ENCODE measurements around the gene COPS4. TPM values are rescaled to one million over a fixed set of nuclear protein-coding genes. Genes with fewer than 3 reads are reported as not detected.
"Not testable (repeated sequence)": the region's sequence is repeated elsewhere in the genome, so short reads cannot be mapped to it uniquely, and the experiment has no call there.

Gene COPS4
- total RNA-seq, 2 donors from 2014 or later, result 55.2 to 58.1 TPM

GRCh38 chr4:83022724-83023450, 12.1 kb upstream of the COPS4 start:
- Histone ChIP-seq H3K36me3 (no peaks in the 10 kb centered on the region), H3K27me3 (no peaks in the 10 kb centered on the region), H3K27ac (no peak overlapping the region), H3K4me1 (no peaks in the 10 kb centered on the region), H3K9me3 (peaks cover 0 to 15% of the 10 kb centered on the region in 2 donors), H3K4me3 (no peak overlapping the region)
- no peak for DNase-seq (ENCODE audit: low spot score)
- TF ChIP-seq CTCF (IDR thresholded peaks at IDR 0.05), result no peak

GRCh38 chr4:83023599-83023998, 11.4 kb upstream of the COPS4 start:
- H3K4me3 ChIP-seq; H3K27me3 ChIP-seq; H3K36me3 ChIP-seq; H3K27ac ChIP-seq; H3K4me1 ChIP-seq; DNase-seq (ENCODE audit: low spot score): not testable (repeated sequence)
- peaks cover 0 to 15% of the 10 kb centered on the region in 2 donors for H3K9me3 ChIP-seq

GRCh38 chr4:83024233-83024632, 10.8 kb upstream of the COPS4 start:
- no peaks in the 10 kb centered on the region for H3K4me1 ChIP-seq
- no peak overlapping the region for H3K4me3 ChIP-seq
- no peak for DNase-seq (ENCODE audit: low spot score)
- no peak overlapping the region for H3K27ac ChIP-seq
- H3K36me3 ChIP-seq, result no peaks in the 10 kb centered on the region
- H3K9me3 ChIP-seq, result peaks cover 0 to 15% of the 10 kb centered on the region in 2 donors
- H3K27me3 ChIP-seq, result no peaks in the 10 kb centered on the region
- no peak for TF ChIP-seq CTCF (IDR thresholded peaks at IDR 0.05)

GRCh38 chr4:83025563-83025962, 9.4 kb upstream of the COPS4 start:
- H3K36me3 ChIP-seq, result no peaks in the 10 kb centered on the region
- no peak for TF ChIP-seq CTCF (IDR thresholded peaks at IDR 0.05)
- H3K27me3 ChIP-seq, result no peaks in the 10 kb centered on the region
- DNase-seq (ENCODE audit: low spot score), result no peak
- H3K9me3 ChIP-seq, result peaks cover 0 to 15% of the 10 kb centered on the region in 2 donors
- no peak overlapping the region for H3K4me3 ChIP-seq
- H3K4me1 ChIP-seq, result no peaks in the 10 kb centered on the region
- no peak overlapping the region for H3K27ac ChIP-seq

GRCh38 chr4:83028976-83029375, 6.0 kb upstream of the COPS4 start:
- TF ChIP-seq CTCF (IDR thresholded peaks at IDR 0.05), result no peak
- H3K4me1 ChIP-seq, result no peaks in the 10 kb centered on the region
- no peaks in the 10 kb centered on the region for H3K27me3 ChIP-seq
- no peak overlapping the region for H3K4me3 ChIP-seq
- H3K27ac ChIP-seq, result no peak overlapping the region
- no peaks in the 10 kb centered on the region for H3K36me3 ChIP-seq
- no peak for DNase-seq (ENCODE audit: low spot score)
- H3K9me3 ChIP-seq, result peaks cover 0 to 15% of the 10 kb centered on the region in 2 donors

GRCh38 chr4:83029688-83030087, 5.3 kb upstream of the COPS4 start:
- Histone ChIP-seq H3K27ac (no peak overlapping the region), H3K36me3 (no peaks in the 10 kb centered on the region), H3K27me3 (no peaks in the 10 kb centered on the region), H3K4me3 (no peak overlapping the region), H3K4me1 (no peaks in the 10 kb centered on the region), H3K9me3 (peaks cover 0 to 11% of the 10 kb centered on the region in 2 donors)
- DNase-seq (ENCODE audit: low spot score), result no peak
- no peak for TF ChIP-seq CTCF (IDR thresholded peaks at IDR 0.05)
